Measurements from ENCODE around the gene NDUFAF3.
A peak's percentile ranks its signal among the peaks of the same experiment; 100 is the strongest.

DNA sequence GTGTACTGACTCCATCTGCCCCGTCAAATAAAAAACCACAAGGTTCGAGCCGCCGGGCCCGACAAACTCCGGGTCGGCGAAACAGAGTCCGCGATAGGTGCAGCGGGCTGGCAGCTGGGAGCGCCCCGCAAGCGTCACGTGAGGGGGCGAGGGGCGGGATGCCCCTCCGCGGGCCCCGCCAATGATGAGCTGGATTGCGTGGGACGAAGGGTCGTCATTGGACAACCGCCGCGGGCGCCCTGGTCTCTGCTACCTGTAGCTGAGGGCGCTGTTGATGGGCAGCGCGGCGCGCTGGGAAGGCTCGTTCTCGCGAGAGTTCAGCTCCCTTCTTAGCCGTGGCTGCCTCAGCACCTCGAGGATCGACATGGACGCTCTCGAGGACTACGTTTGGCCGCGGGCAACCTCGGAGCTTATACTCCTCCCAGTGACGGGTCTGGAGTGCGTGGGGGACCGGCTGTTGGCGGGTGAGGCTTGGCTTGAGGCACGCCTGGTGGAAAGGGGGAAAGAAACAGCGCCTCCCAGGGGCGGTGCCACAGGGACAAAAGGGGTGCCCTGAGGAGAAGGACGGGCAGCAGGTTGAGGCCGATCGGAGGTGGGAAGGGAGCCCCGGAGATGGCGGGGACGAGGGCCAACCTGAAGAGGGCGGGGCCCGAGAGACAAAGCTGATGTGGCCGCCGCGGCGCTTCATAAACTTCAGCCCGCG lies 14.7 kb upstream of the NDUFAF3 start, which contains the start of gene WDR6:
- TF ChIP-seq JUND (IDR thresholded peaks at IDR 0.05), result peak in 1 of 2 donors; percentile 19
- no peak for TF ChIP-seq FOXA1 (IDR thresholded peaks at IDR 0.05)
- TF ChIP-seq, protein P1, sequence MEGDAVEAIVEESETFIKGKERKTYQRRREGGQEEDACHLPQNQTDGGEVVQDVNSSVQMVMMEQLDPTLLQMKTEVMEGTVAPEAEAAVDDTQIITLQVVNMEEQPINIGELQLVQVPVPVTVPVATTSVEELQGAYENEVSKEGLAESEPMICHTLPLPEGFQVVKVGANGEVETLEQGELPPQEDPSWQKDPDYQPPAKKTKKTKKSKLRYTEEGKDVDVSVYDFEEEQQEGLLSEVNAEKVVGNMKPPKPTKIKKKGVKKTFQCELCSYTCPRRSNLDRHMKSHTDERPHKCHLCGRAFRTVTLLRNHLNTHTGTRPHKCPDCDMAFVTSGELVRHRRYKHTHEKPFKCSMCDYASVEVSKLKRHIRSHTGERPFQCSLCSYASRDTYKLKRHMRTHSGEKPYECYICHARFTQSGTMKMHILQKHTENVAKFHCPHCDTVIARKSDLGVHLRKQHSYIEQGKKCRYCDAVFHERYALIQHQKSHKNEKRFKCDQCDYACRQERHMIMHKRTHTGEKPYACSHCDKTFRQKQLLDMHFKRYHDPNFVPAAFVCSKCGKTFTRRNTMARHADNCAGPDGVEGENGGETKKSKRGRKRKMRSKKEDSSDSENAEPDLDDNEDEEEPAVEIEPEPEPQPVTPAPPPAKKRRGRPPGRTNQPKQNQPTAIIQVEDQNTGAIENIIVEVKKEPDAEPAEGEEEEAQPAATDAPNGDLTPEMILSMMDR (IDR thresholded peaks at IDR 0.05; ENCODE audit: low read depth, low read length, missing input control), result peak; percentile 31
- no peak for TF ChIP-seq MAX (IDR thresholded peaks at IDR 0.05)
- peak; percentile 99 for TF ChIP-seq ZBTB33 (IDR thresholded peaks at IDR 0.05)
- TF ChIP-seq, protein P2, sequence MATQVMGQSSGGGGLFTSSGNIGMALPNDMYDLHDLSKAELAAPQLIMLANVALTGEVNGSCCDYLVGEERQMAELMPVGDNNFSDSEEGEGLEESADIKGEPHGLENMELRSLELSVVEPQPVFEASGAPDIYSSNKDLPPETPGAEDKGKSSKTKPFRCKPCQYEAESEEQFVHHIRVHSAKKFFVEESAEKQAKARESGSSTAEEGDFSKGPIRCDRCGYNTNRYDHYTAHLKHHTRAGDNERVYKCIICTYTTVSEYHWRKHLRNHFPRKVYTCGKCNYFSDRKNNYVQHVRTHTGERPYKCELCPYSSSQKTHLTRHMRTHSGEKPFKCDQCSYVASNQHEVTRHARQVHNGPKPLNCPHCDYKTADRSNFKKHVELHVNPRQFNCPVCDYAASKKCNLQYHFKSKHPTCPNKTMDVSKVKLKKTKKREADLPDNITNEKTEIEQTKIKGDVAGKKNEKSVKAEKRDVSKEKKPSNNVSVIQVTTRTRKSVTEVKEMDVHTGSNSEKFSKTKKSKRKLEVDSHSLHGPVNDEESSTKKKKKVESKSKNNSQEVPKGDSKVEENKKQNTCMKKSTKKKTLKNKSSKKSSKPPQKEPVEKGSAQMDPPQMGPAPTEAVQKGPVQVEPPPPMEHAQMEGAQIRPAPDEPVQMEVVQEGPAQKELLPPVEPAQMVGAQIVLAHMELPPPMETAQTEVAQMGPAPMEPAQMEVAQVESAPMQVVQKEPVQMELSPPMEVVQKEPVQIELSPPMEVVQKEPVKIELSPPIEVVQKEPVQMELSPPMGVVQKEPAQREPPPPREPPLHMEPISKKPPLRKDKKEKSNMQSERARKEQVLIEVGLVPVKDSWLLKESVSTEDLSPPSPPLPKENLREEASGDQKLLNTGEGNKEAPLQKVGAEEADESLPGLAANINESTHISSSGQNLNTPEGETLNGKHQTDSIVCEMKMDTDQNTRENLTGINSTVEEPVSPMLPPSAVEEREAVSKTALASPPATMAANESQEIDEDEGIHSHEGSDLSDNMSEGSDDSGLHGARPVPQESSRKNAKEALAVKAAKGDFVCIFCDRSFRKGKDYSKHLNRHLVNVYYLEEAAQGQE (IDR thresholded peaks at IDR 0.05), result peak; percentile 47
- no peak for TF ChIP-seq RAD21 (IDR thresholded peaks at IDR 0.05)
